ENCODE data around the gene BTG4. TPM values are rescaled to one million over a fixed set of nuclear protein-coding genes. Genes with fewer than 3 reads are reported as not detected.

BTG4 gene
- total and polyA plus RNA-seq, 2 of the 8 experiments (the other 6 are each of a cell fraction or from before 2014, with no cell fraction given): 0.06 TPM; not detected in 1

DNA sequence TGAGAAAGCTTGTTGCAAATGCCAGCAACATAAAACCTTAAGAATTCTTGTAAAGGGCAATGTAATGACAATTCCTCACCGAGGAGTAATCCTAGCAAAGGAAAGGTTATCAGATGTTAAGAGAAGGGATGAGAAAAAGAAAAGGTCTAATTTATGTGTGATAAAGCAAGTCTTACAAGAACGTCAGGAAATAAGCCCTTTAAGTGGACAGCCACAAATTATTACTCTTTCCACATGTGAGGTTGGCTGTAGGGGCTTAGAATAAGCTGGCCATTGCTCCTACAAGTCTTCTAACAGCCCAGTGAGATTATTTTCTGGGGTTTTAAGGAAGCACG, 37.6 kb upstream of the BTG4 start (continued):
- TF ChIP-seq, protein P1, sequence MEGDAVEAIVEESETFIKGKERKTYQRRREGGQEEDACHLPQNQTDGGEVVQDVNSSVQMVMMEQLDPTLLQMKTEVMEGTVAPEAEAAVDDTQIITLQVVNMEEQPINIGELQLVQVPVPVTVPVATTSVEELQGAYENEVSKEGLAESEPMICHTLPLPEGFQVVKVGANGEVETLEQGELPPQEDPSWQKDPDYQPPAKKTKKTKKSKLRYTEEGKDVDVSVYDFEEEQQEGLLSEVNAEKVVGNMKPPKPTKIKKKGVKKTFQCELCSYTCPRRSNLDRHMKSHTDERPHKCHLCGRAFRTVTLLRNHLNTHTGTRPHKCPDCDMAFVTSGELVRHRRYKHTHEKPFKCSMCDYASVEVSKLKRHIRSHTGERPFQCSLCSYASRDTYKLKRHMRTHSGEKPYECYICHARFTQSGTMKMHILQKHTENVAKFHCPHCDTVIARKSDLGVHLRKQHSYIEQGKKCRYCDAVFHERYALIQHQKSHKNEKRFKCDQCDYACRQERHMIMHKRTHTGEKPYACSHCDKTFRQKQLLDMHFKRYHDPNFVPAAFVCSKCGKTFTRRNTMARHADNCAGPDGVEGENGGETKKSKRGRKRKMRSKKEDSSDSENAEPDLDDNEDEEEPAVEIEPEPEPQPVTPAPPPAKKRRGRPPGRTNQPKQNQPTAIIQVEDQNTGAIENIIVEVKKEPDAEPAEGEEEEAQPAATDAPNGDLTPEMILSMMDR (IDR thresholded peaks at IDR 0.05; ENCODE audit: control extremely low read depth in 1 of 3, insufficient read depth in 1 of 3, low read depth in 1 of 3, low read length in 3 of 3): no peak
- TF ChIP-seq SRF (IDR thresholded peaks at IDR 0.05; ENCODE audit: low read depth, low read length): no peak
- no peak for TF ChIP-seq FOSL1 (IDR thresholded peaks at IDR 0.05; ENCODE audit: insufficient read depth, low read depth, low read length)
- TF ChIP-seq CBX5 (IDR thresholded peaks at IDR 0.05; ENCODE audit: low read depth, low read length): no peak

All from H1 (cell line).